SJSA1 (cell line): ENCODE measurements around the gene GBE1. TPM values are rescaled to one million over a fixed set of nuclear protein-coding genes. Genes with fewer than 3 reads are reported as not detected.
"Not testable (repeated sequence)": the region's sequence is repeated elsewhere in the genome, so short reads cannot be mapped to it uniquely, and the experiment has no call there.

Source experiments
- DNase-seq, 2 experiments: peaks; one replicate each; pipeline ENCODE4 v3.0.0-alpha.2; 2015 to 2020; ENCODE audit warnings: low spot score in 2 of 2, low read depth in 1 of 2
- H3K27ac ChIP-seq: fragments of 250-450 bp; sonication (Bioruptor Pico); 2 replicates; pipeline ENCODE4 v1.5.1; 2020; ENCODE audit warnings: mild to moderate bottlenecking, moderate library complexity
- H3K27me3 ChIP-seq: fragments of 250-450 bp; sonication (Bioruptor Pico); replicated peaks from 2 replicates; pipeline ENCODE4 v1.5.1; 2020; ENCODE audit warnings: mild to moderate bottlenecking, moderate library complexity
- H3K36me3 ChIP-seq: fragments of 250-450 bp; sonication (Bioruptor Pico); 2 replicates; pipeline ENCODE4 v1.5.1; 2020; ENCODE audit warnings: mild to moderate bottlenecking
- H3K4me1 ChIP-seq: fragments of 250-450 bp; sonication (Bioruptor Pico); replicated peaks from 2 replicates; pipeline ENCODE4 v1.6.1; 2021; ENCODE audit warnings: mild to moderate bottlenecking
- H3K4me3 ChIP-seq: fragments of 250-450 bp; sonication (Bioruptor Pico); 2 replicates; pipeline ENCODE4 v1.5.1; 2020; ENCODE audit warnings: mild to moderate bottlenecking
- H3K9me3 ChIP-seq: fragments of 250-450 bp; sonication (Bioruptor Pico); replicated peaks from 2 replicates; pipeline ENCODE4 v1.5.1; 2020; ENCODE audit warnings: mild to moderate bottlenecking
- total RNA-seq: library from RNA; depleted of rRNA; stranded (reverse); fragments of >200 nt; shearing (Covaris generic); gene quantifications from 2 replicates; pipeline ENCODE4 v1.2.3, GENCODE V29; 2014

Gene GBE1
- total RNA-seq, 1 experiment from 2014 or later, result 72.1 TPM

GRCh38 chr3:81765400-81765799, 4.0 kb upstream of the GBE1 start:
- no peak overlapping the region for H3K27ac ChIP-seq
- H3K27me3 ChIP-seq, result no peaks in the 10 kb centered on the region
- peaks cover 9% of the 10 kb centered on the region for H3K4me1 ChIP-seq
- peaks cover 4% of the 10 kb centered on the region; the same call in 1 of the 2 replicates for H3K36me3 ChIP-seq
- no peaks in the 10 kb centered on the region for H3K9me3 ChIP-seq
- no peak for DNase-seq
- no peak overlapping the region for H3K4me3 ChIP-seq

- no peaks in the 10 kb centered on the region for H3K9me3 ChIP-seq
- peaks cover 9% of the 10 kb centered on the region for H3K4me1 ChIP-seq
- peaks cover 4% of the 10 kb centered on the region for H3K36me3 ChIP-seq
- H3K27me3 ChIP-seq, result no peaks in the 10 kb centered on the region
- H3K27ac ChIP-seq, result no peak overlapping the region
- no peak for DNase-seq
- H3K4me3 ChIP-seq, result no peak overlapping the region
Measured at GRCh38 chr3:81764665-81765064, 3.2 kb upstream of the GBE1 start.

GRCh38 chr3:81764002-81764401, 2.6 kb upstream of the GBE1 start:
- Histone ChIP-seq H3K27me3 (no peaks in the 10 kb centered on the region), H3K36me3 (peaks cover 11% of the 10 kb centered on the region), H3K4me3 (no peak overlapping the region), H3K9me3 (no peaks in the 10 kb centered on the region), H3K27ac (no peak overlapping the region), H3K4me1 (peaks cover 16% of the 10 kb centered on the region)
- no peak for DNase-seq

- Histone ChIP-seq H3K4me3 (no peak overlapping the region), H3K9me3 (no peaks in the 10 kb centered on the region), H3K27me3 (no peaks in the 10 kb centered on the region), H3K4me1 (peaks cover 26% of the 10 kb centered on the region), H3K27ac (no peak overlapping the region), H3K36me3 (peaks cover 16% of the 10 kb centered on the region)
- no peak for DNase-seq
Measured at GRCh38 chr3:81763001-81763400, 1.6 kb upstream of the GBE1 start.

GRCh38 chr3:81761904-81762580, 597 bp upstream of the GBE1 start:
- Histone ChIP-seq H3K4me1 (peaks cover 26% of the 10 kb centered on the region), H3K36me3 (peaks cover 16% of the 10 kb centered on the region), H3K4me3 (peak overlapping the region; percentile 65), H3K9me3 (no peaks in the 10 kb centered on the region), H3K27me3 (no peaks in the 10 kb centered on the region), H3K27ac (peak overlapping the region; percentile 96)
- peak in 1 of 2 experiments; percentile 20 for DNase-seq

GRCh38 chr3:81760215-81760614, 1.2 kb downstream of the GBE1 start:
- no peak for DNase-seq
- Histone ChIP-seq H3K27me3 (no peaks in the 10 kb centered on the region), H3K36me3 (peaks cover 16% of the 10 kb centered on the region), H3K4me3 (peak overlapping the region; percentile 65), H3K9me3 (no peaks in the 10 kb centered on the region), H3K27ac (peak overlapping the region; percentile 96), H3K4me1 (peaks cover 26% of the 10 kb centered on the region)

- Histone ChIP-seq H3K4me1 (peaks cover 26% of the 10 kb centered on the region), H3K36me3 (peaks cover 16% of the 10 kb centered on the region), H3K27ac (peak overlapping the region; percentile 13; the same call in 1 of the 2 replicates)
- H3K9me3 ChIP-seq, H3K27me3 ChIP-seq, H3K4me3 ChIP-seq, DNase-seq: not testable (repeated sequence)
Measured at GRCh38 chr3:81758771-81759170, 2.7 kb downstream of the GBE1 start.

- peak overlapping the region; percentile 13; the same call in 1 of the 2 replicates for H3K27ac ChIP-seq
- H3K9me3 ChIP-seq, result no peaks in the 10 kb centered on the region
- H3K27me3 ChIP-seq, result no peaks in the 10 kb centered on the region
- DNase-seq, result no peak
- H3K4me1 ChIP-seq, result peaks cover 26% of the 10 kb centered on the region
- H3K4me3 ChIP-seq, result no peak overlapping the region
- peaks cover 21% of the 10 kb centered on the region for H3K36me3 ChIP-seq
Measured at GRCh38 chr3:81758275-81758674, 3.2 kb downstream of the GBE1 start.

- peaks cover 13% of the 10 kb centered on the region for H3K36me3 ChIP-seq
- H3K9me3 ChIP-seq, result no peaks in the 10 kb centered on the region
- no peak overlapping the region for H3K27ac ChIP-seq
- no peaks in the 10 kb centered on the region for H3K27me3 ChIP-seq
- no peak overlapping the region for H3K4me3 ChIP-seq
- peaks cover 17% of the 10 kb centered on the region for H3K4me1 ChIP-seq
- no peak for DNase-seq
Measured at GRCh38 chr3:81753416-81754027, 7.9 kb downstream of the GBE1 start.

- Histone ChIP-seq H3K4me3 (no peak overlapping the region), H3K9me3 (no peaks in the 10 kb centered on the region), H3K27me3 (no peaks in the 10 kb centered on the region), H3K36me3 (peaks cover 12% of the 10 kb centered on the region; the same call in 1 of the 2 replicates), H3K4me1 (peaks cover 11% of the 10 kb centered on the region), H3K27ac (no peak overlapping the region)
- no peak for DNase-seq
Measured at GRCh38 chr3:81752604-81753003, 8.8 kb downstream of the GBE1 start.

- no peak for DNase-seq
- Histone ChIP-seq H3K27ac (no peak overlapping the region), H3K4me1 (peaks cover 26% of the 10 kb centered on the region)
Measured at GRCh38 chr3:81749265-81749664, 12.2 kb downstream of the GBE1 start.

GRCh38 chr3:81747280-81747679, 14.2 kb downstream of the GBE1 start:
- not testable (repeated sequence) for H3K27me3 ChIP-seq, H3K27ac ChIP-seq, H3K4me3 ChIP-seq, H3K9me3 ChIP-seq, H3K36me3 ChIP-seq, DNase-seq
- peaks cover 44% of the 10 kb centered on the region for H3K4me1 ChIP-seq

More at GRCh38 chr3:81749265-81749664, 12.2 kb downstream of the GBE1 start:
- H3K36me3 ChIP-seq, result peaks cover 12% of the 10 kb centered on the region; the same call in 1 of the 2 replicates
- no peaks in the 10 kb centered on the region for H3K27me3 ChIP-seq
- no peaks in the 10 kb centered on the region for H3K9me3 ChIP-seq
- H3K4me3 ChIP-seq, result no peak overlapping the region

- H3K27ac ChIP-seq, result peak overlapping the region; percentile 99
- H3K4me3 ChIP-seq, result no peak overlapping the region
- peaks cover 55% of the 10 kb centered on the region for H3K4me1 ChIP-seq
Measured at GRCh38 chr3:81744366-81744765, 17.1 kb downstream of the GBE1 start.

More at GRCh38 chr3:81744366-81744765, 17.1 kb downstream of the GBE1 start:
- Histone ChIP-seq H3K9me3 (no peaks in the 10 kb centered on the region), H3K27me3 (no peaks in the 10 kb centered on the region), H3K36me3 (no peaks in the 10 kb centered on the region)
- peak; percentile 50 to 71 for DNase-seq
